ENCODE measurements around the gene SCGB1C1. TPM values are rescaled to one million over a fixed set of nuclear protein-coding genes. Genes with fewer than 3 reads are reported as not detected.

The SCGB1C1 gene
- total and polyA plus RNA-seq, 2 experiments from 2014 or later = not detected

DNA sequence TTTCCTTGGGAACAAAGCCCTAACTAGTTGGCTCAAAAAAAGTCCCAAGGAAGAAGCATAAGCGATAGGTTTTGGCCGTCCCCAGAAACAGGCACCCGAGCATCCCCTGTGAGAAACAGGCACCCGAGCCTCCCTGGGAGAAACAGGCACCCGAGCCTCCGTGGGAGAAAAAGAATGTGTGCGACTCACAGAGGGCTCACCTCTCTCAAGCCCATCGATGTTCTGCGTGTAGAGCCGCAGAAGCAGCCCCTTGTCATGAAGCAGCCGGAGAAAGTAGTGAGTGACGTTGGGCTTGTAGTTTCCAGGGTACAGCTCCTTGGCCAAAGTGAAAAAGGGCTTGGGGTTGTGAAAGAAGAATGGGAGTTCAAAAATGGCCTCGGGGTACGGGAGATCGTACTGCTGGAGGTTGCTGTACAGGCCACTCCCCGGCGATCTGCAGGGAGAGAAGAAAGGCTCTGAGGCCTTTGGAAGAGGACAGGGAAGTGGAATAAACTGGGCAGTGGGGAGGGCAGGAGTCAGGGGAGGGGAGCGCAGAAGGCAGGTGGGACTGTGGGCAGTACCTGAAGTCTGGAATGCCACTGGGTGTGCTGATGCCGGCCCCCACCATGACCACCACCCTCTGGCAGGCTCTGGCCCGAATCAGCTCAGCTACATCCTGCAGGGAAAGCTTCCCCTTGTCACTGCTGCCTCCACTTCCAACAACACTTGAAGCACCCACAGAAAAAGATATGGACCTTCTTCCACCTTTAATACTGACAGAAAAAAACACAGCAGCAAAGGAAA is 40.1 kb downstream of the SCGB1C1 start:
- DNase-seq (ENCODE audit: low spot score) = no peak
- Histone ChIP-seq H3K4me3 (no peak overlapping the region), H3K4me2 (no peak overlapping the region), H3K27ac (ENCODE audit: low read depth) (no peak overlapping the region), H2AFZ (no peak overlapping the region), H3K79me2 (replicated peaks; ENCODE audit: insufficient read depth) (peaks cover 14% of the 10 kb centered on the region), H3K4me1 (ENCODE audit: insufficient read depth) (peaks cover 10% of the 10 kb centered on the region), H4K20me1 (replicated peaks; ENCODE audit: insufficient read depth) (peaks cover 5% of the 10 kb centered on the region), H3K36me3 (ENCODE audit: insufficient read depth) (no peaks in the 10 kb centered on the region), H3F3A (replicated peaks; ENCODE audit: low read depth) (0 out of 2 replicates have a peak, but pooled peaks cover 5% of the 10 kb centered on the region), H3K9me2 (ENCODE audit: insufficient read depth) (no peaks in the 10 kb centered on the region), H3K27me3 (ENCODE audit: insufficient read depth) (no peaks in the 10 kb centered on the region)
- H3K4me1 Mint-ChIP-seq = 0 out of 3 replicates have a peak, but pooled peaks cover 4% of the 10 kb centered on the region
- H3K4me3 Mint-ChIP-seq = no peak overlapping the region
- no peaks in the 10 kb centered on the region for H3K9me3 Mint-ChIP-seq
- H3K27ac Mint-ChIP-seq = no peak overlapping the region
- peaks cover 6% of the 10 kb centered on the region for H3K27me3 Mint-ChIP-seq (ENCODE audit: insufficient read depth, low read depth, poor library complexity)
- no peak for ATAC-seq
- H3K36me3 Mint-ChIP-seq (ENCODE audit: low read depth) = no peaks in the 10 kb centered on the region; the same call in 2 of the 3 replicates
- no peak for TF ChIP-seq NANOG (IDR thresholded peaks at IDR 0.05; ENCODE audit: borderline replicate concordance)
- TF ChIP-seq POLR2AphosphoS5 (IDR thresholded peaks at IDR 0.05; ENCODE audit: low read depth) = no peak
- no peak for TF ChIP-seq CREB1 (CRISPR knock-in tag; IDR thresholded peaks at IDR 0.05; ENCODE audit: low read depth)
- TF ChIP-seq EZH2phosphoT487 (IDR thresholded peaks at IDR 0.05; ENCODE audit: unreplicated experiment) = no peak
- no peak for TF ChIP-seq ZNF331 (CRISPR knock-in tag; IDR thresholded peaks at IDR 0.05; ENCODE audit: low read depth)
- no peak for TF ChIP-seq STAT1 (IDR thresholded peaks at IDR 0.05; ENCODE audit: unreplicated experiment)
- no peak for TF ChIP-seq CTCF (conservative IDR thresholded peaks at IDR 0.05; ENCODE audit: low read depth in 2 of 2)
- no peak for TF ChIP-seq JUNB (IDR thresholded peaks at IDR 0.05; ENCODE audit: unreplicated experiment)
- TF ChIP-seq, protein P1, sequence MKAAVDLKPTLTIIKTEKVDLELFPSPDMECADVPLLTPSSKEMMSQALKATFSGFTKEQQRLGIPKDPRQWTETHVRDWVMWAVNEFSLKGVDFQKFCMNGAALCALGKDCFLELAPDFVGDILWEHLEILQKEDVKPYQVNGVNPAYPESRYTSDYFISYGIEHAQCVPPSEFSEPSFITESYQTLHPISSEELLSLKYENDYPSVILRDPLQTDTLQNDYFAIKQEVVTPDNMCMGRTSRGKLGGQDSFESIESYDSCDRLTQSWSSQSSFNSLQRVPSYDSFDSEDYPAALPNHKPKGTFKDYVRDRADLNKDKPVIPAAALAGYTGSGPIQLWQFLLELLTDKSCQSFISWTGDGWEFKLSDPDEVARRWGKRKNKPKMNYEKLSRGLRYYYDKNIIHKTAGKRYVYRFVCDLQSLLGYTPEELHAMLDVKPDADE (IDR thresholded peaks at IDR 0.05) = no peak
- TF ChIP-seq, protein P2, sequence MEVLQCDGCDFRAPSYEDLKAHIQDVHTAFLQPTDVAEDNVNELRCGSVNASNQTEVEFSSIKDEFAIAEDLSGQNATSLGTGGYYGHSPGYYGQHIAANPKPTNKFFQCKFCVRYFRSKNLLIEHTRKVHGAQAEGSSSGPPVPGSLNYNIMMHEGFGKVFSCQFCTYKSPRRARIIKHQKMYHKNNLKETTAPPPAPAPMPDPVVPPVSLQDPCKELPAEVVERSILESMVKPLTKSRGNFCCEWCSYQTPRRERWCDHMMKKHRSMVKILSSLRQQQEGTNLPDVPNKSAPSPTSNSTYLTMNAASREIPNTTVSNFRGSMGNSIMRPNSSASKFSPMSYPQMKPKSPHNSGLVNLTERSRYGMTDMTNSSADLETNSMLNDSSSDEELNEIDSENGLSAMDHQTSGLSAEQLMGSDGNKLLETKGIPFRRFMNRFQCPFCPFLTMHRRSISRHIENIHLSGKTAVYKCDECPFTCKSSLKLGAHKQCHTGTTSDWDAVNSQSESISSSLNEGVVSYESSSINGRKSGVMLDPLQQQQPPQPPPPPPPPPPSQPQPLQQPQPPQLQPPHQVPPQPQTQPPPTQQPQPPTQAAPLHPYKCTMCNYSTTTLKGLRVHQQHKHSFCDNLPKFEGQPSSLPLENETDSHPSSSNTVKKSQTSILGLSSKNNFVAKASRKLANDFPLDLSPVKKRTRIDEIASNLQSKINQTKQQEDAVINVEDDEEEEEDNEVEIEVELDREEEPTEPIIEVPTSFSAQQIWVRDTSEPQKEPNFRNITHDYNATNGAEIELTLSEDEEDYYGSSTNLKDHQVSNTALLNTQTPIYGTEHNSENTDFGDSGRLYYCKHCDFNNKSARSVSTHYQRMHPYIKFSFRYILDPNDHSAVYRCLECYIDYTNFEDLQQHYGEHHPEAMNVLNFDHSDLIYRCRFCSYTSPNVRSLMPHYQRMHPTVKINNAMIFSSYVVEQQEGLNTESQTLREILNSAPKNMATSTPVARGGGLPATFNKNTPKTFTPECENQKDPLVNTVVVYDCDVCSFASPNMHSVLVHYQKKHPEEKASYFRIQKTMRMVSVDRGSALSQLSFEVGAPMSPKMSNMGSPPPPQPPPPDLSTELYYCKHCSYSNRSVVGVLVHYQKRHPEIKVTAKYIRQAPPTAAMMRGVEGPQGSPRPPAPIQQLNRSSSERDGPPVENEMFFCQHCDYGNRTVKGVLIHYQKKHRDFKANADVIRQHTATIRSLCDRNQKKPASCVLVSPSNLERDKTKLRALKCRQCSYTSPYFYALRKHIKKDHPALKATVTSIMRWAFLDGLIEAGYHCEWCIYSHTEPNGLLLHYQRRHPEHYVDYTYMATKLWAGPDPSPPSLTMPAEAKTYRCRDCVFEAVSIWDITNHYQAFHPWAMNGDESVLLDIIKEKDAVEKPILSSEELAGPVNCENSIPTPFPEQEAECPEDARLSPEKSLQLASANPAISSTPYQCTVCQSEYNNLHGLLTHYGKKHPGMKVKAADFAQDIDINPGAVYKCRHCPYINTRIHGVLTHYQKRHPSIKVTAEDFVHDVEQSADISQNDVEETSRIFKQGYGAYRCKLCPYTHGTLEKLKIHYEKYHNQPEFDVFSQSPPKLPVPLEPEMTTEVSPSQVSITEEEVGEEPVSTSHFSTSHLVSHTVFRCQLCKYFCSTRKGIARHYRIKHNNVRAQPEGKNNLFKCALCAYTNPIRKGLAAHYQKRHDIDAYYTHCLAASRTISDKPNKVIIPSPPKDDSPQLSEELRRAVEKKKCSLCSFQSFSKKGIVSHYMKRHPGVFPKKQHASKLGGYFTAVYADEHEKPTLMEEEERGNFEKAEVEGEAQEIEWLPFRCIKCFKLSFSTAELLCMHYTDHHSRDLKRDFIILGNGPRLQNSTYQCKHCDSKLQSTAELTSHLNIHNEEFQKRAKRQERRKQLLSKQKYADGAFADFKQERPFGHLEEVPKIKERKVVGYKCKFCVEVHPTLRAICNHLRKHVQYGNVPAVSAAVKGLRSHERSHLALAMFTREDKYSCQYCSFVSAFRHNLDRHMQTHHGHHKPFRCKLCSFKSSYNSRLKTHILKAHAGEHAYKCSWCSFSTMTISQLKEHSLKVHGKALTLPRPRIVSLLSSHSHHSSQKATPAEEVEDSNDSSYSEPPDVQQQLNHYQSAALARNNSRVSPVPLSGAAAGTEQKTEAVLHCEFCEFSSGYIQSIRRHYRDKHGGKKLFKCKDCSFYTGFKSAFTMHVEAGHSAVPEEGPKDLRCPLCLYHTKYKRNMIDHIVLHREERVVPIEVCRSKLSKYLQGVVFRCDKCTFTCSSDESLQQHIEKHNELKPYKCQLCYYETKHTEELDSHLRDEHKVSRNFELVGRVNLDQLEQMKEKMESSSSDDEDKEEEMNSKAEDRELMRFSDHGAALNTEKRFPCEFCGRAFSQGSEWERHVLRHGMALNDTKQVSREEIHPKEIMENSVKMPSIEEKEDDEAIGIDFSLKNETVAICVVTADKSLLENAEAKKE (CRISPR knock-in tag; IDR thresholded peaks at IDR 0.05) = no peak
- TF ChIP-seq ZNF114 (CRISPR knock-in tag; IDR thresholded peaks at IDR 0.05) = no peak
- TF ChIP-seq EZH2 (IDR thresholded peaks at IDR 0.05; ENCODE audit: low read depth, unreplicated experiment) = no peak
- TF ChIP-seq, protein P3, sequence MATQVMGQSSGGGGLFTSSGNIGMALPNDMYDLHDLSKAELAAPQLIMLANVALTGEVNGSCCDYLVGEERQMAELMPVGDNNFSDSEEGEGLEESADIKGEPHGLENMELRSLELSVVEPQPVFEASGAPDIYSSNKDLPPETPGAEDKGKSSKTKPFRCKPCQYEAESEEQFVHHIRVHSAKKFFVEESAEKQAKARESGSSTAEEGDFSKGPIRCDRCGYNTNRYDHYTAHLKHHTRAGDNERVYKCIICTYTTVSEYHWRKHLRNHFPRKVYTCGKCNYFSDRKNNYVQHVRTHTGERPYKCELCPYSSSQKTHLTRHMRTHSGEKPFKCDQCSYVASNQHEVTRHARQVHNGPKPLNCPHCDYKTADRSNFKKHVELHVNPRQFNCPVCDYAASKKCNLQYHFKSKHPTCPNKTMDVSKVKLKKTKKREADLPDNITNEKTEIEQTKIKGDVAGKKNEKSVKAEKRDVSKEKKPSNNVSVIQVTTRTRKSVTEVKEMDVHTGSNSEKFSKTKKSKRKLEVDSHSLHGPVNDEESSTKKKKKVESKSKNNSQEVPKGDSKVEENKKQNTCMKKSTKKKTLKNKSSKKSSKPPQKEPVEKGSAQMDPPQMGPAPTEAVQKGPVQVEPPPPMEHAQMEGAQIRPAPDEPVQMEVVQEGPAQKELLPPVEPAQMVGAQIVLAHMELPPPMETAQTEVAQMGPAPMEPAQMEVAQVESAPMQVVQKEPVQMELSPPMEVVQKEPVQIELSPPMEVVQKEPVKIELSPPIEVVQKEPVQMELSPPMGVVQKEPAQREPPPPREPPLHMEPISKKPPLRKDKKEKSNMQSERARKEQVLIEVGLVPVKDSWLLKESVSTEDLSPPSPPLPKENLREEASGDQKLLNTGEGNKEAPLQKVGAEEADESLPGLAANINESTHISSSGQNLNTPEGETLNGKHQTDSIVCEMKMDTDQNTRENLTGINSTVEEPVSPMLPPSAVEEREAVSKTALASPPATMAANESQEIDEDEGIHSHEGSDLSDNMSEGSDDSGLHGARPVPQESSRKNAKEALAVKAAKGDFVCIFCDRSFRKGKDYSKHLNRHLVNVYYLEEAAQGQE (IDR thresholded peaks at IDR 0.05; ENCODE audit: unreplicated experiment) = no peak
